Esophagus muscularis mucosa (tissue), 4 donors: ENCODE data around the gene SRR. TPM values are rescaled to one million over a fixed set of nuclear protein-coding genes. Genes with fewer than 3 reads are reported as not detected.

Experiments used
- DNase-seq: peaks from one replicate; pipeline ENCODE4 v3.0.0-alpha.2; 2017; ENCODE audit errors: extremely low spot score
- H3K27ac ChIP-seq, 4 donors: fragments of 200-600 bp; sonication (generic); replicated peaks in 1 of 4; 1 replicate in 3 of 4; 2 replicates in 1 of 4; pipeline ENCODE4 v1.5.1; 2016 to 2019; ENCODE audit warnings: mild to moderate bottlenecking in 1 of 4
- H3K27me3 ChIP-seq, 4 donors: fragments of 200-600 bp; sonication (generic); one replicate each; pipeline versions ENCODE4 v1.5.1 to v1.6.0; 2016 to 2019
- H3K36me3 ChIP-seq, 4 donors: fragments of 200-600 bp; sonication (generic); one replicate each; pipeline ENCODE4 v1.5.1; 2016 to 2019
- H3K4me1 ChIP-seq, 4 donors: fragments of 200-600 bp; sonication (generic); one replicate each; pipeline ENCODE4 v1.5.1; 2016 to 2019
- H3K4me3 ChIP-seq, 4 donors: fragments of 200-600 bp; sonication (generic); 1 replicate in 2 of 4; 2 replicates in 2 of 4; pipeline ENCODE4 v1.5.1; 2016 to 2019; ENCODE audit warnings: mild to moderate bottlenecking in 4 of 4, moderate library complexity in 1 of 4
- H3K9me3 ChIP-seq, 4 donors: fragments of 200-600 bp; sonication (generic); 1 replicate in 3 of 4; 2 replicates in 1 of 4; pipeline ENCODE4 v1.5.1; 2016 to 2019
- CTCF ChIP-seq, 3 experiments: fragments of 200-600 bp in 2 of 3; fragments of 450-650 bp in 1 of 3; sonication (generic) in 2 of 3; IDR thresholded peaks; one replicate each; pipeline ENCODE4 v1.5.1; 2017 to 2019; ENCODE audit warnings: antibody characterized with exemption in 3 of 3, mild to moderate bottlenecking in 2 of 3, moderate library complexity in 1 of 3
- EP300 ChIP-seq: sonication (generic); formaldehyde crosslinking; IDR thresholded peaks from one replicate; pipeline ENCODE4 v1.6.1; 2017; ENCODE audit warnings: antibody characterized with exemption
- POLR2A ChIP-seq: fragments of 450-650 bp; IDR thresholded peaks from one replicate; pipeline ENCODE4 v1.6.1; 2017; ENCODE audit warnings: antibody characterized with exemption, moderate library complexity, mild to moderate bottlenecking, low read depth
- POLR2AphosphoS5 ChIP-seq, 2 donors: sonication (generic); formaldehyde crosslinking; IDR thresholded peaks; one replicate each; pipeline ENCODE4 v1.6.1; 2017; ENCODE audit warnings: antibody characterized with exemption in 2 of 2
- WGBS: methylation state at CpG from one replicate; pipeline ENCODE4 v1.1.5; 2018; 5-methylcytosine and 5-hydroxymethylcytosine counted together
- intact Hi-C: fragments of 100-400 bp; cut with DNase I; formaldehyde crosslinking; loops from one replicate; pipeline ENCODE4 v1.15.1; 2023
- total RNA-seq, 4 donors: library from RNA; depleted of rRNA; stranded (reverse); fragments of >200 nt; gene quantifications; one replicate each; pipeline versions ENCODE4 v1.1.0 to v1.2.1, GENCODE V29; 2016

The SRR gene
- total RNA-seq, 4 donors from 2014 or later: 14.4 to 19.6 (median 15.5) TPM

GRCh38 chr17:2338315-2338657 lies 34.5 kb downstream of the SRR start:
- intact Hi-C loops: loop anchor here (5.0 kb wide), 1 partner anchor 69 kb away; no protein-coding TSS in a partner anchor
- no peak for DNase-seq
- Histone ChIP-seq H3K9me3 (no peaks in the 10 kb centered on the region), H3K27me3 (no peaks in the 10 kb centered on the region), H3K36me3 (peaks cover 14 to 42% (median 32%) of the 10 kb centered on the region in 4 donors), H3K27ac (peak overlapping the region; percentile 89 to 95 (median 94)), H3K4me1 (peaks cover 14 to 36% (median 32%) of the 10 kb centered on the region in 4 donors), H3K4me3 (peak overlapping the region; percentile 83 to 99 (median 97))
- WGBS: 28% methylated on average over 2 of the region's 5 CpGs
- no peak for TF ChIP-seq CTCF (IDR thresholded peaks at IDR 0.05)
- no peak for TF ChIP-seq POLR2A
- TF ChIP-seq EP300: no peak
- no peak for TF ChIP-seq POLR2AphosphoS5 (IDR thresholded peaks at IDR 0.05)

- WGBS: 62% methylated on average over 5 of the region's 5 CpGs
- no peak for DNase-seq
- peaks cover 0 to 14% (median 3%) of the 10 kb centered on the region in 4 donors for H3K4me1 ChIP-seq
- peaks cover 0 to 48% (median 32%) of the 10 kb centered on the region in 4 donors for H3K36me3 ChIP-seq
- H3K27me3 ChIP-seq: no peaks in the 10 kb centered on the region
- no peak for TF ChIP-seq CTCF (IDR thresholded peaks at IDR 0.05)
- TF ChIP-seq EP300: no peak
- TF ChIP-seq POLR2A: no peak
- no peak for TF ChIP-seq POLR2AphosphoS5 (IDR thresholded peaks at IDR 0.05)
- no peak overlapping the region for H3K27ac ChIP-seq
- H3K9me3 ChIP-seq: no peaks in the 10 kb centered on the region
- no peak overlapping the region for H3K4me3 ChIP-seq
- intact Hi-C loops: no loop called here
Measured at GRCh38 chr17:2343421-2343820, 39.7 kb downstream of the SRR start.

GRCh38 chr17:2344528-2344927 lies 40.8 kb downstream of the SRR start:
- Histone ChIP-seq H3K27ac (no peak overlapping the region), H3K36me3 (peaks cover 0 to 48% (median 32%) of the 10 kb centered on the region in 4 donors), H3K9me3 (no peaks in the 10 kb centered on the region), H3K4me3 (no peak overlapping the region), H3K4me1 (peaks cover 0 to 9% (median 3%) of the 10 kb centered on the region in 4 donors), H3K27me3 (no peaks in the 10 kb centered on the region)
- TF ChIP-seq POLR2A: no peak
- no peak for TF ChIP-seq EP300
- no peak for TF ChIP-seq POLR2AphosphoS5 (IDR thresholded peaks at IDR 0.05)
- TF ChIP-seq CTCF (IDR thresholded peaks at IDR 0.05): no peak
- intact Hi-C loops: no loop called here
- 88% methylated on average over 10 of the region's 10 CpGs for WGBS
- DNase-seq: no peak

GRCh38 chr17:2346475-2346874 lies 42.7 kb downstream of the SRR start:
- H3K27ac ChIP-seq: no peak overlapping the region
- intact Hi-C loops: no loop called here
- no peak overlapping the region for H3K4me3 ChIP-seq
- DNase-seq: no peak
- no peaks in the 10 kb centered on the region for H3K27me3 ChIP-seq
- no peaks in the 10 kb centered on the region for H3K9me3 ChIP-seq
- peaks cover 0 to 9% (median 3%) of the 10 kb centered on the region in 4 donors for H3K4me1 ChIP-seq
- TF ChIP-seq CTCF (IDR thresholded peaks at IDR 0.05) (no peak), EP300 (no peak), POLR2A (no peak), POLR2AphosphoS5 (IDR thresholded peaks at IDR 0.05) (no peak)
- WGBS: 92% methylated on average over 8 of the region's 8 CpGs
- H3K36me3 ChIP-seq: peaks cover 0 to 44% (median 29%) of the 10 kb centered on the region in 4 donors
